Endothelial cell of umbilical vein (primary cell): ENCODE results near the gene ACTL8. TPM values are rescaled to one million over a fixed set of nuclear protein-coding genes. Genes with fewer than 3 reads are reported as not detected.

Source experiments
- BruUV-seq: library from RNA; stranded (reverse); fragments of 400-500 nt; replicated peaks from 2 replicates; lab custom pipeline; 2021; lab: Mats Ljungman, UMichigan
- CTCF ChIA-PET: fragments of 300-600, 350-600 bp; sonication (Branson Sonifier 250); formaldehyde crosslinking; loops from one replicate; lab custom pipeline; 2021; ENCODE audit warnings: antibody characterized with exemption, inconsistent platforms; lab: Charles Lee
- POLR2A ChIA-PET: fragments of 300-600, 350-600 bp; sonication (Branson Sonifier 250); formaldehyde crosslinking; loops from one replicate; lab custom pipeline; 2021; ENCODE audit warnings: antibody characterized with exemption, inconsistent platforms; lab: Charles Lee
- DNase-seq: peaks from one replicate; pipeline ENCODE4 v3.0.0-alpha.2; 2011; ENCODE audit warnings: low read depth, low spot score
- FAIRE-seq: peaks from 2 replicates; lab custom pipeline; 2011; peaks lifted over from hg19 to GRCh38; lab: Jason Lieb, UNC
- H2AFZ ChIP-seq: 2 replicates; pipeline ENCODE4 v1.6.0; 2012; ENCODE audit warnings: low read depth, low read length, control low read depth, inconsistent platforms
- H3K27ac ChIP-seq: 2 replicates; pipeline ENCODE4 v1.5.1; 2011; ENCODE audit warnings: low read depth, mild to moderate bottlenecking, control low read depth, low read length, moderate library complexity; ENCODE audit not compliant: insufficient read depth
- H3K27me3 ChIP-seq, 2 experiments: 2 replicates each; pipeline versions ENCODE4 v1.6.0 to v1.6.1; 2011; ENCODE audit warnings: low read length in 2 of 2, mixed read lengths in 1 of 2; ENCODE audit not compliant: control insufficient read depth in 2 of 2, insufficient read depth in 2 of 2
- H3K36me3 ChIP-seq, 2 experiments: 2 replicates in 1 of 2; 3 replicates in 1 of 2; pipeline ENCODE4 v1.5.1; 2011; ENCODE audit warnings: low read length in 2 of 2, mild to moderate bottlenecking in 1 of 2, moderate library complexity in 1 of 2; ENCODE audit not compliant: control insufficient read depth in 2 of 2, insufficient read depth in 2 of 2; ENCODE audit errors: extremely low read depth in 1 of 2
- H3K4me1 ChIP-seq: 3 replicates; pipeline ENCODE4 v1.5.1; 2011; ENCODE audit warnings: mild to moderate bottlenecking, low read length; ENCODE audit not compliant: control insufficient read depth, insufficient read depth; ENCODE audit errors: extremely low read depth
- H3K4me2 ChIP-seq: 2 replicates; pipeline ENCODE4 v1.6.1; 2011; ENCODE audit warnings: low read length, control low read depth, mixed read lengths; ENCODE audit not compliant: insufficient read depth
- H3K4me3 ChIP-seq, 3 experiments: fragments of 200-600 bp in 1 of 3; sonication (generic), shearing (Covaris generic) in 1 of 3; replicated peaks in 1 of 3; 2 replicates each; pipeline ENCODE4 v1.5.1; 2011 to 2016; ENCODE audit warnings: control low read depth in 3 of 3, low read length in 3 of 3, mild to moderate bottlenecking in 2 of 3, inconsistent platforms in 1 of 3, low read depth in 1 of 3, moderate library complexity in 1 of 3; ENCODE audit not compliant: insufficient read depth in 1 of 3
- H3K79me2 ChIP-seq: 2 replicates; pipeline ENCODE4 v1.6.0; 2012; ENCODE audit warnings: low read length, inconsistent platforms; ENCODE audit not compliant: control insufficient read depth, insufficient read depth
- H3K9ac ChIP-seq: replicated peaks from 2 replicates; pipeline ENCODE3; 2011; ENCODE audit warnings: low read length, control low read depth; ENCODE audit not compliant: insufficient read depth; ENCODE audit errors: extremely low read depth
- H3K9me1 ChIP-seq: replicated peaks from 3 replicates; pipeline ENCODE4 v1.6.0; 2011; ENCODE audit warnings: mild to moderate bottlenecking, low read length; ENCODE audit not compliant: control insufficient read depth, insufficient read depth; ENCODE audit errors: extremely low read depth
- H3K9me3 ChIP-seq: replicated peaks from 2 replicates; pipeline ENCODE4 v1.5.1; 2012; ENCODE audit warnings: low read length, inconsistent platforms; ENCODE audit not compliant: control insufficient read depth, insufficient read depth
- H4K20me1 ChIP-seq: replicated peaks from 2 replicates; pipeline ENCODE3; 2011; ENCODE audit warnings: mild to moderate bottlenecking, low read length; ENCODE audit not compliant: control insufficient read depth, insufficient read depth; ENCODE audit errors: extremely low read depth
- EZH2 ChIP-seq: IDR thresholded peaks from 2 replicates; pipeline ENCODE4 v1.6.1; 2012; ENCODE audit warnings: borderline replicate concordance, low read depth, mild to moderate bottlenecking, moderate library complexity, low read length, inconsistent platforms; ENCODE audit not compliant: severe bottlenecking
- FOS ChIP-seq: IDR thresholded peaks from 2 replicates; pipeline ENCODE4 v1.6.1; 2011; ENCODE audit warnings: mild to moderate bottlenecking, low read length, moderate library complexity, borderline replicate concordance; ENCODE audit not compliant: insufficient read depth
- GATA2 ChIP-seq: IDR thresholded peaks from 2 replicates; pipeline ENCODE4 v1.7.0; 2011; ENCODE audit warnings: low read depth, mild to moderate bottlenecking, moderate library complexity, mixed read lengths, low read length; ENCODE audit not compliant: insufficient read length, insufficient read depth
- JUN ChIP-seq: IDR thresholded peaks from 2 replicates; pipeline ENCODE4 v1.6.1; 2011; ENCODE audit warnings: borderline replicate concordance, low read depth; ENCODE audit not compliant: insufficient read length, insufficient read depth
- MYC ChIP-seq: IDR thresholded peaks from one replicate; pipeline ENCODE4 v1.6.1; 2011; ENCODE audit warnings: mild to moderate bottlenecking, low read depth, low read length
- POLR2A ChIP-seq: IDR thresholded peaks from 2 replicates; pipeline ENCODE4 v1.6.1; 2012; ENCODE audit warnings: low read depth, mild to moderate bottlenecking, control low read depth, low read length
- POLR2AphosphoS5 ChIP-seq: IDR thresholded peaks from 2 replicates; pipeline ENCODE4 v1.6.1; 2012; ENCODE audit warnings: low read depth, mild to moderate bottlenecking, control low read depth, low read length, moderate library complexity; ENCODE audit not compliant: insufficient read depth
- dilution Hi-C: fragments of 300-500 bp; cut with MboI; formaldehyde crosslinking; loops from one replicate; pipeline ENCODE4 v1.15.0; 2019; ENCODE audit warnings: low sequenced_read_pairs; ENCODE audit not compliant: extremely low pct_ligation_motif_present
- intact Hi-C: fragments of 100-400 bp; cut with micrococcal nuclease; formaldehyde crosslinking; loops from one replicate; pipeline ENCODE4 v1.10.0; 2022
- polyA plus RNA-seq, 4 experiments: library from polyadenylated mRNA; depleted of rRNA in 3 of 4; stranded (reverse) in 3 of 4; unstranded in 1 of 4; fragments of >200 nt; gene quantifications; 2 replicates each; pipeline versions ENCODE4 v1.2.1 to v1.2.3, GENCODE V29; 2011 to 2012; ENCODE audit warnings: missing spikeins in 1 of 4
- total RNA-seq: library from RNA; stranded (reverse); gene quantifications from 2 replicates; pipeline ENCODE4 v1.2.3, GENCODE V29; 2021
- TF ChIP-seq, protein P1 (sequence below), 2 donors: IDR thresholded peaks; 1 replicate in 1 of 2; 2 replicates in 1 of 2; pipeline ENCODE4 v1.5.1; 2011; ENCODE audit warnings: low read length in 2 of 2, mild to moderate bottlenecking in 2 of 2, moderate library complexity in 2 of 2, control low read depth in 1 of 2, inconsistent platforms in 1 of 2, low read depth in 1 of 2; ENCODE audit not compliant: insufficient read depth in 1 of 2; ENCODE audit errors: extremely low read depth in 1 of 2
- TF ChIP-seq, protein P2 (sequence below): IDR thresholded peaks from 2 replicates; pipeline ENCODE4 v1.6.1; 2011; ENCODE audit not compliant: insufficient read depth, insufficient read length

The ACTL8 gene
- total and polyA plus RNA-seq, 2 donors (not counting 3 experiments of a cell fraction or from before 2014, with no cell fraction given) = not detected

DNA sequence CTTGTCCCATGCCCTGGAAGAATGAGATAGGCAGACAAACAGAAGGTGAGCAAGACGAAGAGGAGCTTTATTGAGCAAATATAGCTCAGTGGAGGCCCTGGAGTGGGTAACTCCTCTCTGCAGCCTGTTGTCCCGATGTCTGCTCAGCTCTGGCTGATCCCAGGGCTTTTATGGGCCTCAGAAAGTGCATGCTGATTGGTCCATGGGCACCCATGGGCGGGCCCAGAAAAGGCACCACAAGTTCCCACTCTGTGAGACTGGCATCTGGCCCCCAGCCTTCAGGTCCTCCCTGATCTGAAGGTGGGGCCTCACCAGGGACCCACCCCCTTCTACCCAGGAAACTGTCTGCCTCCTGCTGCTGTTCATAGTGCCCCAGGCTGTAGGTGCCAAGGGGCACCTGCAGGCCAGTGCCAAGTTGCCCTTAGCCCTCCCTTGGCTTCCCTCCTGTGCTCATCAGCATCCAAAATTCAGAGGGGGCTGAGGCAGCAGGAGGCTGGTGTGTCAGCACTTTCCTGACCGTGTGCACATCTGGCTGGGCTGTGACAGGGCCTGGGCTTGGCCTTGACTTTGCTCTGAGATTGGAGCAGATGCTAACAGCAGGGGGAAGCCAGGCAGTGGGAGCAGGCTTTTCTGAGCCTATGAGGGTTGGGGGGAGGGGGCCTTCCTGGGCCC, 35.4 kb downstream of the ACTL8 start:
- CTCF ChIA-PET = no interaction called here
- TF ChIP-seq, protein P1, sequence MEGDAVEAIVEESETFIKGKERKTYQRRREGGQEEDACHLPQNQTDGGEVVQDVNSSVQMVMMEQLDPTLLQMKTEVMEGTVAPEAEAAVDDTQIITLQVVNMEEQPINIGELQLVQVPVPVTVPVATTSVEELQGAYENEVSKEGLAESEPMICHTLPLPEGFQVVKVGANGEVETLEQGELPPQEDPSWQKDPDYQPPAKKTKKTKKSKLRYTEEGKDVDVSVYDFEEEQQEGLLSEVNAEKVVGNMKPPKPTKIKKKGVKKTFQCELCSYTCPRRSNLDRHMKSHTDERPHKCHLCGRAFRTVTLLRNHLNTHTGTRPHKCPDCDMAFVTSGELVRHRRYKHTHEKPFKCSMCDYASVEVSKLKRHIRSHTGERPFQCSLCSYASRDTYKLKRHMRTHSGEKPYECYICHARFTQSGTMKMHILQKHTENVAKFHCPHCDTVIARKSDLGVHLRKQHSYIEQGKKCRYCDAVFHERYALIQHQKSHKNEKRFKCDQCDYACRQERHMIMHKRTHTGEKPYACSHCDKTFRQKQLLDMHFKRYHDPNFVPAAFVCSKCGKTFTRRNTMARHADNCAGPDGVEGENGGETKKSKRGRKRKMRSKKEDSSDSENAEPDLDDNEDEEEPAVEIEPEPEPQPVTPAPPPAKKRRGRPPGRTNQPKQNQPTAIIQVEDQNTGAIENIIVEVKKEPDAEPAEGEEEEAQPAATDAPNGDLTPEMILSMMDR (IDR thresholded peaks at IDR 0.05; ENCODE audit: extremely low read depth in 1 of 2, insufficient read depth in 1 of 2, low read depth in 1 of 2, low read length in 2 of 2) = no peak
- TF ChIP-seq FOS (no peak), EZH2 (no peak), POLR2A (no peak), POLR2AphosphoS5 (no peak), GATA2 (no peak), MYC (no peak), JUN (no peak)
- TF ChIP-seq, protein P2, sequence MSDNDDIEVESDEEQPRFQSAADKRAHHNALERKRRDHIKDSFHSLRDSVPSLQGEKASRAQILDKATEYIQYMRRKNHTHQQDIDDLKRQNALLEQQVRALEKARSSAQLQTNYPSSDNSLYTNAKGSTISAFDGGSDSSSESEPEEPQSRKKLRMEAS = no peak
- Histone ChIP-seq H3K36me3 (no peaks in the 10 kb centered on the region), H3K27ac (no peak overlapping the region), H3K27me3 (no peaks in the 10 kb centered on the region), H3K9ac (no peak overlapping the region), H3K4me1 (no peaks in the 10 kb centered on the region), H3K4me3 (no peak overlapping the region), H3K9me3 (no peaks in the 10 kb centered on the region), H3K9me1 (no peaks in the 10 kb centered on the region), H2AFZ (no peak overlapping the region), H3K79me2 (no peaks in the 10 kb centered on the region), H3K4me2 (no peak overlapping the region), H4K20me1 (no peaks in the 10 kb centered on the region)
- DNase-seq = no peak
- FAIRE-seq = no peak
- BruUV-seq = no TSS peak
- intact Hi-C loops (no loop called here), dilution Hi-C loops (no loop called here)
- POLR2A ChIA-PET = no interaction called here
